Neural cell (in vitro differentiated cells): ENCODE measurements around the gene WNT3. TPM values are rescaled to one million over a fixed set of nuclear protein-coding genes. Genes with fewer than 3 reads are reported as not detected.

ENCODE experiments used
- H2AFZ ChIP-seq: fragments of 200-600, 300-800 bp; sonication (generic), shearing (Covaris generic); 2 replicates; pipeline ENCODE4 v1.6.0; 2014; ENCODE audit warnings: low read depth, mild to moderate bottlenecking, antibody characterized with exemption, low read length, moderate library complexity
- H3F3A ChIP-seq: fragments of 200-600 bp; shearing (Covaris generic); 2 replicates; pipeline ENCODE4 v1.6.1; 2016; ENCODE audit warnings: mild to moderate bottlenecking, moderate library complexity, mixed read lengths, antibody characterized with exemption, low read length; ENCODE audit not compliant: insufficient read depth, poor library complexity, severe bottlenecking
- H3K27ac ChIP-seq: fragments of 200-600, 300-800 bp; sonication (generic), shearing (Covaris generic); 2 replicates; pipeline ENCODE4 v1.5.1; 2014; ENCODE audit warnings: mild to moderate bottlenecking, low read length, moderate library complexity
- H3K27me3 ChIP-seq: fragments of 300-800, 200-600 bp; sonication (generic), shearing (Covaris generic); 2 replicates; pipeline ENCODE4 v1.6.0; 2014; ENCODE audit warnings: mild to moderate bottlenecking, low read depth, low read length, moderate library complexity; ENCODE audit not compliant: insufficient read depth
- H3K36me3 ChIP-seq: fragments of 300-800, 200-600 bp; sonication (generic), shearing (Covaris generic); 2 replicates; pipeline ENCODE4 v1.5.1; 2014; ENCODE audit warnings: mild to moderate bottlenecking, antibody characterized with exemption, low read length, moderate library complexity; ENCODE audit not compliant: insufficient read depth
- H3K4me2 ChIP-seq: fragments of 300-800, 200-600 bp; sonication (generic), shearing (Covaris generic); 2 replicates; pipeline ENCODE4 v1.6.0; 2014; ENCODE audit warnings: mild to moderate bottlenecking, low read length
- H3K4me3 ChIP-seq: fragments of 300-800, 200-600 bp; sonication (generic), shearing (Covaris generic); 2 replicates; pipeline ENCODE4 v1.5.1; 2014; ENCODE audit warnings: mild to moderate bottlenecking, low read length, moderate library complexity
- H3K79me2 ChIP-seq: fragments of 200-600 bp; shearing (Covaris generic); replicated peaks from 2 replicates; pipeline ENCODE4 v1.6.0; 2014; ENCODE audit warnings: mild to moderate bottlenecking, low read length, moderate library complexity; ENCODE audit not compliant: insufficient read depth
- H3K9ac ChIP-seq: fragments of 300-800, 200-600 bp; sonication (generic), shearing (Covaris generic); 2 replicates; pipeline ENCODE4 v1.6.1; 2016; ENCODE audit warnings: mild to moderate bottlenecking, low read length, mixed read lengths
- H3K9me2 ChIP-seq: fragments of 200-600 bp; shearing (Covaris generic); 2 replicates; pipeline ENCODE4 v1.6.1; 2016; ENCODE audit warnings: mild to moderate bottlenecking, low read length, mixed read lengths; ENCODE audit not compliant: insufficient read depth
- H3K9me3 ChIP-seq: fragments of 200-600, 300-800 bp; sonication (generic), shearing (Covaris generic); 2 replicates; pipeline ENCODE4 v1.6.1; 2016; ENCODE audit warnings: mild to moderate bottlenecking, mixed run types, low read length, moderate library complexity, mixed read lengths
- H4K20me1 ChIP-seq: fragments of 200-600 bp; shearing (Covaris generic); 2 replicates; pipeline ENCODE4 v1.6.1; 2016; ENCODE audit warnings: mild to moderate bottlenecking, mixed run types; ENCODE audit not compliant: insufficient read depth
- CTCF ChIP-seq: fragments of 450-650 bp; IDR thresholded peaks from 2 replicates; pipeline ENCODE4 v1.5.1; 2014; ENCODE audit warnings: antibody characterized with exemption, mild to moderate bottlenecking, moderate library complexity; ENCODE audit not compliant: poor library complexity, severe bottlenecking
- EP300 ChIP-seq: fragments of 450-650 bp; conservative IDR thresholded peaks from 2 replicates; pipeline ENCODE4 v1.6.1; 2014; ENCODE audit warnings: antibody characterized with exemption, mild to moderate bottlenecking, moderate library complexity; ENCODE audit not compliant: poor library complexity, severe bottlenecking
- EZH2 ChIP-seq: fragments of 200-600, 300-800 bp; shearing (Covaris generic), sonication (generic); IDR thresholded peaks from 2 replicates; pipeline ENCODE4 v1.6.1; 2014; ENCODE audit warnings: antibody characterized with exemption, low read length, borderline replicate concordance, mild to moderate bottlenecking; ENCODE audit not compliant: insufficient read depth, poor library complexity, severe bottlenecking
- MXI1 ChIP-seq: fragments of 450-650 bp; conservative IDR thresholded peaks from 2 replicates; pipeline ENCODE4 v1.6.1; 2014; ENCODE audit warnings: antibody characterized with exemption, mild to moderate bottlenecking; ENCODE audit not compliant: poor library complexity, severe bottlenecking
- POLR2AphosphoS5 ChIP-seq: IDR thresholded peaks from 2 replicates; pipeline ENCODE4 v1.6.1; 2012
- RAD21 ChIP-seq: fragments of 450-650 bp; conservative IDR thresholded peaks from 2 replicates; pipeline ENCODE4 v1.6.1; 2014; ENCODE audit warnings: antibody characterized with exemption, mild to moderate bottlenecking, moderate library complexity
- SMC3 ChIP-seq: fragments of 450-650 bp; conservative IDR thresholded peaks from 2 replicates; pipeline ENCODE4 v1.6.1; 2014; ENCODE audit warnings: antibody characterized with exemption, mild to moderate bottlenecking, moderate library complexity; ENCODE audit not compliant: poor library complexity
- TAF1 ChIP-seq: IDR thresholded peaks from 2 replicates; pipeline ENCODE4 v1.6.1; 2012; ENCODE audit warnings: low read depth
- polyA plus RNA-seq: library from polyadenylated mRNA; depleted of rRNA; stranded (reverse); fragments of >200 nt; gene quantifications from 2 replicates; pipeline ENCODE4 v1.2.3, GENCODE V29; 2014
- TF ChIP-seq, protein P1 (sequence below): IDR thresholded peaks from 2 replicates; pipeline ENCODE4 v1.6.1; 2012; ENCODE audit warnings: borderline replicate concordance

WNT3 gene
- polyA plus RNA-seq, 1 donor from 2014 or later: 7.6 TPM

- no peaks in the 10 kb centered on the region for H3K79me2 ChIP-seq
- peak; percentile 68 for TF ChIP-seq POLR2AphosphoS5
- TF ChIP-seq, protein P1, sequence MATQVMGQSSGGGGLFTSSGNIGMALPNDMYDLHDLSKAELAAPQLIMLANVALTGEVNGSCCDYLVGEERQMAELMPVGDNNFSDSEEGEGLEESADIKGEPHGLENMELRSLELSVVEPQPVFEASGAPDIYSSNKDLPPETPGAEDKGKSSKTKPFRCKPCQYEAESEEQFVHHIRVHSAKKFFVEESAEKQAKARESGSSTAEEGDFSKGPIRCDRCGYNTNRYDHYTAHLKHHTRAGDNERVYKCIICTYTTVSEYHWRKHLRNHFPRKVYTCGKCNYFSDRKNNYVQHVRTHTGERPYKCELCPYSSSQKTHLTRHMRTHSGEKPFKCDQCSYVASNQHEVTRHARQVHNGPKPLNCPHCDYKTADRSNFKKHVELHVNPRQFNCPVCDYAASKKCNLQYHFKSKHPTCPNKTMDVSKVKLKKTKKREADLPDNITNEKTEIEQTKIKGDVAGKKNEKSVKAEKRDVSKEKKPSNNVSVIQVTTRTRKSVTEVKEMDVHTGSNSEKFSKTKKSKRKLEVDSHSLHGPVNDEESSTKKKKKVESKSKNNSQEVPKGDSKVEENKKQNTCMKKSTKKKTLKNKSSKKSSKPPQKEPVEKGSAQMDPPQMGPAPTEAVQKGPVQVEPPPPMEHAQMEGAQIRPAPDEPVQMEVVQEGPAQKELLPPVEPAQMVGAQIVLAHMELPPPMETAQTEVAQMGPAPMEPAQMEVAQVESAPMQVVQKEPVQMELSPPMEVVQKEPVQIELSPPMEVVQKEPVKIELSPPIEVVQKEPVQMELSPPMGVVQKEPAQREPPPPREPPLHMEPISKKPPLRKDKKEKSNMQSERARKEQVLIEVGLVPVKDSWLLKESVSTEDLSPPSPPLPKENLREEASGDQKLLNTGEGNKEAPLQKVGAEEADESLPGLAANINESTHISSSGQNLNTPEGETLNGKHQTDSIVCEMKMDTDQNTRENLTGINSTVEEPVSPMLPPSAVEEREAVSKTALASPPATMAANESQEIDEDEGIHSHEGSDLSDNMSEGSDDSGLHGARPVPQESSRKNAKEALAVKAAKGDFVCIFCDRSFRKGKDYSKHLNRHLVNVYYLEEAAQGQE: peak; percentile 58
- TF ChIP-seq MXI1: peak; percentile 65
- TF ChIP-seq CTCF: peak; percentile 10
- no peak for TF ChIP-seq RAD21
- peak; percentile 62 for TF ChIP-seq EP300
- TF ChIP-seq EZH2: no peak
- TF ChIP-seq SMC3: peak; percentile 18
- TF ChIP-seq TAF1: no peak
- H3K27me3 ChIP-seq: no peaks in the 10 kb centered on the region
Measured at GRCh38 chr17:46777943-46778915, 40.3 kb downstream of the WNT3 start.

DNA sequence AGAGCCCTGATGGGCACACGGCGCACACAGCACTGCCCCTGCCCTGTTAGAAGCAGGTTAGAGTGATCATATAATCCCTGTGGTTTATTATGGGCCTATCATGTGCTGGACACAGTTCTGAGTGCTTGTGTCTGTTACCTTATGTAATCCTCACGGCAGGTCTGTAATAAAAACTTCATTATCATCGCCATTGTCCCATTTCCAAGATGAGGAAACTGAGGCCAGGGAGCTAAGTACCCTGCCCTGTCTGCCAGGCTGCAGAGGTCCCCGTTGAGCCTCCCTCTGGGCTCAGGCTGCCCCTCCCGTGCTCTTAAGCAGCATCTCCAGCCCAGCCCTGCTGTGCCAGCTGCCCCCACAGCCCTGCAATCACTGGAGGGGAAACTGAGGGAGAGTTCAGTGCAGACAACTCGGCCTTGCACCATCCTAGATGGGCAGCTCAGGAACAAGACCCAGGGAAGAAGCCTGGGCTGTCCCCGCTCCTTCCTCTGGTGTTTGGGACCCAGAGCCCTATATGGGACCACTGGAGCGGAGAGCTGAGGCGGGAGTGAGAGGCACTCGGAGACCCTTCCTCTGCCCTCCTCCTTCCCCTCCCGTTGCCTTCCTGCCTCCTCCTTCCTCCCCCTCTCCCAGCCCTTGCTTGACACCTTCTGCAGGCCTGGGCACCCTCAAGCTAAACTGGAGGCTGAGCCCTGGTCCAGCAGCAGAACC lies 42.0 kb downstream of the WNT3 start:
- Histone ChIP-seq H3K36me3 (no peaks in the 10 kb centered on the region), H3K27me3 (peaks cover 5% of the 10 kb centered on the region), H3K9ac (no peak overlapping the region), H3K9me2 (no peaks in the 10 kb centered on the region), H3K4me3 (no peak overlapping the region), H4K20me1 (no peaks in the 10 kb centered on the region), H3K27ac (no peak overlapping the region), H3K79me2 (no peaks in the 10 kb centered on the region), H3F3A (no peaks in the 10 kb centered on the region), H3K4me2 (no peak overlapping the region), H3K9me3 (no peaks in the 10 kb centered on the region), H2AFZ (no peak overlapping the region)
- TF ChIP-seq EP300 (no peak), CTCF (no peak), POLR2AphosphoS5 (no peak), SMC3 (no peak), RAD21 (no peak), EZH2 (no peak), TAF1 (no peak), MXI1 (no peak)
- TF ChIP-seq, protein P1: no peak

More at GRCh38 chr17:46777943-46778915, 40.3 kb downstream of the WNT3 start:
- Histone ChIP-seq H2AFZ (no peak overlapping the region), H3K9me3 (no peaks in the 10 kb centered on the region), H3K27ac (peak overlapping the region; percentile 80), H3K9me2 (no peaks in the 10 kb centered on the region), H3K4me3 (peak overlapping the region; percentile 41), H3K4me2 (peak overlapping the region; percentile 27), H4K20me1 (no peaks in the 10 kb centered on the region), H3K36me3 (no peaks in the 10 kb centered on the region), H3F3A (no peaks in the 10 kb centered on the region), H3K9ac (peak overlapping the region; percentile 54)
